PFSK-1 (cell line): Measurements from ENCODE around the gene WDR49.

ENCODE experiments used
- FOXP2 ChIP-seq: optimal IDR thresholded peaks from 2 replicates; pipeline ENCODE3; 2011; ENCODE audit warnings: borderline replicate concordance, control low read depth, inconsistent platforms; ENCODE audit not compliant: insufficient read depth; ENCODE audit errors: extremely low read length, extremely low read depth
- POLR2AphosphoS5 ChIP-seq: IDR thresholded peaks from 2 replicates; pipeline ENCODE4 v1.6.1; 2012; ENCODE audit warnings: low read depth, mild to moderate bottlenecking, control low read depth, low read length, moderate library complexity
- REST ChIP-seq, 2 experiments: IDR thresholded peaks; 2 replicates each; pipeline versions ENCODE4 v1.6.1 to v1.8.0; 2011 to 2012; ENCODE audit warnings: low read depth in 2 of 2, low read length in 2 of 2, control low read depth in 1 of 2, inconsistent platforms in 1 of 2, mild to moderate bottlenecking in 1 of 2, moderate library complexity in 1 of 2; ENCODE audit not compliant: insufficient read depth in 1 of 2
- SIN3A ChIP-seq: IDR thresholded peaks from 2 replicates; pipeline ENCODE4 v1.6.1; 2012; ENCODE audit warnings: mild to moderate bottlenecking, low read length, moderate library complexity, borderline replicate concordance; ENCODE audit not compliant: insufficient read depth
- TAF1 ChIP-seq: IDR thresholded peaks from 2 replicates; pipeline ENCODE4 v1.6.1; 2012; ENCODE audit warnings: low read length, control low read depth, borderline replicate concordance; ENCODE audit not compliant: insufficient read depth

Gene WDR49

GRCh38 chr3:167669699-167670098, 16.0 kb upstream of the WDR49 start:
- TF ChIP-seq TAF1 (no peak), SIN3A (no peak), FOXP2 (no peak), POLR2AphosphoS5 (no peak), REST (IDR thresholded peaks at IDR 0.05; ENCODE audit: insufficient read depth in 1 of 2, low read depth in 2 of 2, low read length in 2 of 2) (no peak)

- TF ChIP-seq REST (IDR thresholded peaks at IDR 0.05; ENCODE audit: insufficient read depth in 1 of 2, low read depth in 2 of 2, low read length in 2 of 2) (no peak), TAF1 (no peak), POLR2AphosphoS5 (no peak), SIN3A (no peak), FOXP2 (no peak)
These were observed 14.9 kb upstream of the WDR49 start for GRCh38 chr3:167668651-167669050.

DNA sequence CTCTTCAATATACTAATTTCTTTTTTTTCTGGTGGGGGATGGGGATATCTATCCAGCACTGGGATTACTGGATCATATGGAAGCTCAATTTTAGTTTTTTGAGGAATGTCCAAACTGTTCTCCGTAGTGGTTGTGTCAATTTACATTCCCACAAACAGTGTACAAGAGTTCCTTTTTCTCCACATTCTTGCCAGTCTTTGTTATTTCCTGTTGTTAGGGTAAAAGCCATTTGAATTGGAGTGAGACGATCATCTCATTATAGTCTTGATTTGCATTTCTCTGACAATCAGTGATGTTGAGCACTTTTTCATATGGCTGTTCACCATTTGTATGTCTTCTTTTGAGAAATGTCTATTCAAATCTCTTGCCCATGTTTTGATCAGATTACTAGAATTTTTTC, 12.8 kb upstream of the WDR49 start:
- no peak for TF ChIP-seq POLR2AphosphoS5

DNA sequence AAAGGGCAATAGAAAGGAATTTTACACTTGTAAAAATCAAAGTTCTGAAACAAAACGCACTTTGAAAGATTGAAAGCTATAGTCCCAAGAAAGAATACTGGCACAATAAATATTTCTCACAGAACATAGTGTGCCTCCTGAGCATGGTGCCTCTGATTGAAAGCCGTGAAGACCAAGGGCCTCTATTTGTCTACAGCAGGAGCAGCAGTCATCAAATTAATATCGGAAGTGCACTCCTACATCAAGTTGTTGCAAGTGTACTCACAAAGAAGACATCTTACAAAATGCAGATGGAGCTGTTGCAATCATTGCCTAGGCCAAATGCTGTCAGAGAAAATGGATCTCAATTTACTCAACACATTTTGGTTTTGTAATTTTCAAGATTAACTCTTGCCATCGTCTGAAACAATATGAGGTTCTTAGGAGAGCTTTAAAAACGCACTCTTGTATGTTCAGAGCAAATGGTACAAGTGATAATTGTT, 9.2 kb upstream of the WDR49 start:
- TF ChIP-seq POLR2AphosphoS5 = no peak
- no peak for TF ChIP-seq REST (IDR thresholded peaks at IDR 0.05; ENCODE audit: insufficient read depth in 1 of 2, low read depth in 2 of 2, low read length in 2 of 2)
- TF ChIP-seq TAF1 = no peak
- no peak for TF ChIP-seq FOXP2
- no peak for TF ChIP-seq SIN3A

DNA sequence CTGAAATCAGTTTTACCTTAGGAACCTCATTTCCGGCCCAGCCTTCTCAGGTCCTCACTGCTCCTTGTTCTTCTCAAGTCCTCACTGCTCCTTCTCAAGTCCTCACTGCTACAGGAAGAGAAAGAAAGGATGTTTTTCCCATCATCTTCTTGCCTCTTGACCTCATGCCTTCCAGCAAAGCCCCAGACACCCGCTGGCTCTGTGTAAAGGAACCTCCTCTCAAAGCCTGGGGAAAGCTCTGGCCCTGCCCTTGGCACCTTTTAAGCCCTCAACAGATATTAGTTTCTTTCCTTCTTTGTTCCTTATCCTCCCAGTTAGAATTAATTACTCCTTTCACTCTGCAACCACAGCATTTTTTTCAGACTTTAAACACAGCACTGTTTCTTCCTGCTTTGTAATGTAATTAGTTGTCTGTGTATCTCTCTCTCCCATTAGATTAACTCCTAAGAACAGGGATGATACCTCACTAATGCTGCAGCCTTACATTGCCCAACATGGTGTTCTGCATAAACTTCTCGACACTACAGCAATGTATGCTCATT, 4.0 kb upstream of the WDR49 start:
- TF ChIP-seq SIN3A (no peak), POLR2AphosphoS5 (no peak), REST (IDR thresholded peaks at IDR 0.05; ENCODE audit: insufficient read depth in 1 of 2, low read depth in 2 of 2, low read length in 2 of 2) (no peak)
